Keratinocyte (primary cell): ENCODE measurements around the gene FKTN.

Experiments
- EZH2 ChIP-seq: IDR thresholded peaks from one replicate; pipeline ENCODE4 v1.6.1; 2012; ENCODE audit warnings: inconsistent platforms, mild to moderate bottlenecking, low read length, moderate library complexity
- TF ChIP-seq, protein P1 (sequence below), 3 experiments: IDR thresholded peaks in 1 of 3; conservative IDR thresholded peaks in 1 of 3; optimal IDR thresholded peaks in 1 of 3; 2 replicates in 2 of 3; 3 replicates in 1 of 3; pipeline versions ENCODE3 to v1.5.1; 2011; ENCODE audit warnings: low read length in 3 of 3, mild to moderate bottlenecking in 3 of 3, moderate library complexity in 2 of 3, control low read depth in 1 of 3, inconsistent platforms in 1 of 3; ENCODE audit not compliant: insufficient read depth in 2 of 3; ENCODE audit errors: extremely low read depth in 1 of 3

GRCh38 chr9:105633411-105633810 is 75.5 kb downstream of the FKTN start:
- TF ChIP-seq, protein P1, sequence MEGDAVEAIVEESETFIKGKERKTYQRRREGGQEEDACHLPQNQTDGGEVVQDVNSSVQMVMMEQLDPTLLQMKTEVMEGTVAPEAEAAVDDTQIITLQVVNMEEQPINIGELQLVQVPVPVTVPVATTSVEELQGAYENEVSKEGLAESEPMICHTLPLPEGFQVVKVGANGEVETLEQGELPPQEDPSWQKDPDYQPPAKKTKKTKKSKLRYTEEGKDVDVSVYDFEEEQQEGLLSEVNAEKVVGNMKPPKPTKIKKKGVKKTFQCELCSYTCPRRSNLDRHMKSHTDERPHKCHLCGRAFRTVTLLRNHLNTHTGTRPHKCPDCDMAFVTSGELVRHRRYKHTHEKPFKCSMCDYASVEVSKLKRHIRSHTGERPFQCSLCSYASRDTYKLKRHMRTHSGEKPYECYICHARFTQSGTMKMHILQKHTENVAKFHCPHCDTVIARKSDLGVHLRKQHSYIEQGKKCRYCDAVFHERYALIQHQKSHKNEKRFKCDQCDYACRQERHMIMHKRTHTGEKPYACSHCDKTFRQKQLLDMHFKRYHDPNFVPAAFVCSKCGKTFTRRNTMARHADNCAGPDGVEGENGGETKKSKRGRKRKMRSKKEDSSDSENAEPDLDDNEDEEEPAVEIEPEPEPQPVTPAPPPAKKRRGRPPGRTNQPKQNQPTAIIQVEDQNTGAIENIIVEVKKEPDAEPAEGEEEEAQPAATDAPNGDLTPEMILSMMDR (optimal IDR thresholded peaks at IDR 0.05 in 1 of 3, IDR thresholded peaks at IDR 0.05 in 1 of 3, conservative IDR thresholded peaks at IDR 0.05 in 1 of 3; ENCODE audit: extremely low read depth in 1 of 3, insufficient read depth in 2 of 3, low read length in 3 of 3) = no peak
- no peak for TF ChIP-seq EZH2
